ENCODE measurements around the gene NBEAL2. TPM values are rescaled to one million over a fixed set of nuclear protein-coding genes. Genes with fewer than 3 reads are reported as not detected.

NBEAL2 gene
- total RNA-seq, 1 experiment from 2014 or later = 15.7 TPM

GRCh38 chr3:47003461-47004368, 24.2 kb downstream of the NBEAL2 start:
- Histone ChIP-seq H3K4me1 (ENCODE audit: insufficient read depth, low read length, poor library complexity, severe bottlenecking) (no peaks in the 10 kb centered on the region), H3K9me3 (ENCODE audit: low read depth, low read length, poor library complexity, severe bottlenecking) (no peaks in the 10 kb centered on the region), H3K27me3 (replicated peaks; ENCODE audit: insufficient read depth, low read depth, low read length, poor library complexity) (no peaks in the 10 kb centered on the region), H3K36me3 (ENCODE audit: insufficient read depth, low read length, poor library complexity, severe bottlenecking) (no peaks in the 10 kb centered on the region), H3K27ac (ENCODE audit: low read depth, low read length, poor library complexity, severe bottlenecking) (no peak overlapping the region), H3K4me3 (ENCODE audit: low read depth, low read length, poor library complexity, severe bottlenecking) (no peak overlapping the region)
- intact Hi-C loops (cut with micrococcal nuclease; ENCODE audit: unreplicated experiment) = no loop called here
- ChIA-PET CTCF (no interaction called here), POLR2A (ENCODE audit: low non-redundant PET) (no interaction called here)
- TF ChIP-seq EZH2 (IDR thresholded peaks at IDR 0.05; ENCODE audit: borderline replicate concordance, low read depth, low read length, poor library complexity, severe bottlenecking) (no peak), CTCF (conservative IDR thresholded peaks at IDR 0.05; ENCODE audit: low read depth, low read length) (no peak)
- no peak for DNase-seq (ENCODE audit: low spot score)
- no TSS peak for BruUV-seq (replicated peaks)

- Histone ChIP-seq H3K4me1 (ENCODE audit: insufficient read depth, low read length, poor library complexity, severe bottlenecking) (no peaks in the 10 kb centered on the region), H3K27ac (ENCODE audit: low read depth, low read length, poor library complexity, severe bottlenecking) (no peak overlapping the region), H3K27me3 (replicated peaks; ENCODE audit: insufficient read depth, low read depth, low read length, poor library complexity) (no peaks in the 10 kb centered on the region), H3K36me3 (ENCODE audit: insufficient read depth, low read length, poor library complexity, severe bottlenecking) (no peaks in the 10 kb centered on the region), H3K9me3 (ENCODE audit: low read depth, low read length, poor library complexity, severe bottlenecking) (no peaks in the 10 kb centered on the region), H3K4me3 (ENCODE audit: low read depth, low read length, poor library complexity, severe bottlenecking) (no peak overlapping the region)
- intact Hi-C loops (cut with micrococcal nuclease; ENCODE audit: unreplicated experiment) = no loop called here
- no peak for TF ChIP-seq EZH2 (IDR thresholded peaks at IDR 0.05; ENCODE audit: borderline replicate concordance, low read depth, low read length, poor library complexity, severe bottlenecking)
- TF ChIP-seq CTCF (conservative IDR thresholded peaks at IDR 0.05; ENCODE audit: low read depth, low read length) = no peak
- ChIA-PET POLR2A (ENCODE audit: low non-redundant PET) (no interaction called here), CTCF (no interaction called here)
- BruUV-seq (replicated peaks) = no TSS peak
- DNase-seq (ENCODE audit: low spot score) = no peak
Measured at GRCh38 chr3:47004369-47005211, 25.1 kb downstream of the NBEAL2 start.

- TF ChIP-seq EZH2 (IDR thresholded peaks at IDR 0.05; ENCODE audit: borderline replicate concordance, low read depth, low read length, poor library complexity, severe bottlenecking) = no peak
- no peak for TF ChIP-seq CTCF (conservative IDR thresholded peaks at IDR 0.05; ENCODE audit: low read depth, low read length)
- ChIA-PET POLR2A (ENCODE audit: low non-redundant PET) (no interaction called here), CTCF (no interaction called here)
- H3K27ac ChIP-seq (ENCODE audit: low read depth, low read length, poor library complexity, severe bottlenecking) = no peak overlapping the region
- no peaks in the 10 kb centered on the region for H3K4me1 ChIP-seq (ENCODE audit: insufficient read depth, low read length, poor library complexity, severe bottlenecking)
- intact Hi-C loops (cut with micrococcal nuclease; ENCODE audit: unreplicated experiment) = no loop called here
- no peaks in the 10 kb centered on the region for H3K27me3 ChIP-seq (replicated peaks; ENCODE audit: insufficient read depth, low read depth, low read length, poor library complexity)
- no peaks in the 10 kb centered on the region for H3K9me3 ChIP-seq (ENCODE audit: low read depth, low read length, poor library complexity, severe bottlenecking)
- BruUV-seq (replicated peaks) = no TSS peak
- no peak for DNase-seq (ENCODE audit: low spot score)
- no peak overlapping the region for H3K4me3 ChIP-seq (ENCODE audit: low read depth, low read length, poor library complexity, severe bottlenecking)
- H3K36me3 ChIP-seq (ENCODE audit: insufficient read depth, low read length, poor library complexity, severe bottlenecking) = no peaks in the 10 kb centered on the region
Measured at GRCh38 chr3:47005212-47006144, 26.0 kb downstream of the NBEAL2 start.

All from A673 (cell line).